Upper lobe of right lung (tissue), 1 donor: Measurements from ENCODE around the gene IFNGR2. TPM values are rescaled to one million over a fixed set of nuclear protein-coding genes. Genes with fewer than 3 reads are reported as not detected.

Experiments used
- ATAC-seq: fragments of 200-7000 bp; cut with Tn5 transposase; one replicate; pipeline ENCODE4 v1.9.1; 2020; ENCODE audit warnings: mild to moderate bottlenecking, moderate library complexity
- DNase-seq: peaks from one replicate; pipeline ENCODE4 v3.0.0-alpha.2; 2020
- H3K27ac ChIP-seq: fragments of 200-600 bp; one replicate; pipeline ENCODE4 v1.8.0; 2022
- H3K27me3 ChIP-seq: fragments of 200-600 bp; one replicate; pipeline ENCODE4 v1.8.0; 2022; ENCODE audit warnings: mild to moderate bottlenecking
- H3K36me3 ChIP-seq: fragments of 200-600 bp; one replicate; pipeline ENCODE4 v1.8.0; 2022
- H3K4me1 ChIP-seq: fragments of 200-600 bp; one replicate; pipeline ENCODE4 v1.8.0; 2022
- H3K4me3 ChIP-seq: fragments of 200-600 bp; one replicate; pipeline ENCODE4 v1.8.0; 2022; ENCODE audit warnings: mild to moderate bottlenecking
- H3K9me3 ChIP-seq: fragments of 200-600 bp; one replicate; pipeline ENCODE4 v1.8.0; 2022
- intact Hi-C: fragments of 100-400 bp; cut with DNase I; formaldehyde crosslinking; loops from one replicate; pipeline ENCODE4 v1.11.0; 2022
- total RNA-seq: library from RNA; stranded (reverse); fragmentation: NEBNext Ultra II Directional; extraction: Animal tissue kit (Norgen Biotek cat#: 25700); gene quantifications from one replicate; pipeline ENCODE4 v1.2.1, GENCODE V29; 2021
- TF ChIP-seq, protein P1 (sequence below): fragments of 200-600 bp; IDR thresholded peaks from one replicate; pipeline ENCODE4 v1.8.0; 2022; ENCODE audit warnings: antibody characterized with exemption
- donor health status: DM: no; HTN: yes; CAD: no; lungs with severe emphysema.

IFNGR2 gene
- total RNA-seq, 1 donor from 2014 or later, result 69.3 TPM

DNA sequence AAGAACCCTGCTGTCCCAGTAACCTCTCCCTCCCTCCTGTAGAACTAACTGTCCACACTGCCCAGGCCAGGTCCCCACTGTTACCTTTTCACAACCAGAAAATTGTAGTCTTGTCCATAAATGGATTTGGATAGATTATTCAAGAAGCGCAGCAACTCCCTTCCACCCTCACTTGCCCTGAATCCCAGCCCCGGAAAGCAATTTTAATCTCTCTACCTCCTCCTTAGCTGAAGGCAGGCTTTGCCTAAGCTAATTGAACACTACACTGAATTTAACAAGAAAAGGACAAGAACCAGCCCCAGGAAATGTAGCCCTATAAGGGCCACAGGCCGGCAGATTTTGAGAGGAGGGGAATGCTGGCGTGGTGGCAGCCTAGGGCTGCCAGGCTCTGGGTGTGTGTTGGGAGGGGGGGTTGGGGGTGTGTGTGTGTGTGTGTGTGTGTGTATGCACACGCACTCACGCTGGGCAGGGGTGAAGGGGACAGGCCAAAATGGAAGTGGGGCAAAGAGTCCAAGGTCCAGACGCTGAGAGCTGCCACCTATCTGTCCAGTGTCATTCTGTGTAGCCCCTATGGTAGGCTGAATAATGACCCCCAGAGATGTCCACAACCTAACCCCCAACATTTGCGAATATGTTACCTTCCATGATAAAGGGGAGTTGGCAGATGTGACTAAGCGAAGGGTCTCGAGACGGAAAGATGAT is 10.8 kb upstream of the IFNGR2 start:
- ATAC-seq (no peak), DNase-seq (no peak)
- H3K36me3 ChIP-seq, result no peaks in the 10 kb centered on the region
- peaks cover 24% of the 10 kb centered on the region for H3K4me1 ChIP-seq
- no peaks in the 10 kb centered on the region for H3K9me3 ChIP-seq
- intact Hi-C loops, result no loop called here
- no peak overlapping the region for H3K4me3 ChIP-seq
- TF ChIP-seq, protein P1, sequence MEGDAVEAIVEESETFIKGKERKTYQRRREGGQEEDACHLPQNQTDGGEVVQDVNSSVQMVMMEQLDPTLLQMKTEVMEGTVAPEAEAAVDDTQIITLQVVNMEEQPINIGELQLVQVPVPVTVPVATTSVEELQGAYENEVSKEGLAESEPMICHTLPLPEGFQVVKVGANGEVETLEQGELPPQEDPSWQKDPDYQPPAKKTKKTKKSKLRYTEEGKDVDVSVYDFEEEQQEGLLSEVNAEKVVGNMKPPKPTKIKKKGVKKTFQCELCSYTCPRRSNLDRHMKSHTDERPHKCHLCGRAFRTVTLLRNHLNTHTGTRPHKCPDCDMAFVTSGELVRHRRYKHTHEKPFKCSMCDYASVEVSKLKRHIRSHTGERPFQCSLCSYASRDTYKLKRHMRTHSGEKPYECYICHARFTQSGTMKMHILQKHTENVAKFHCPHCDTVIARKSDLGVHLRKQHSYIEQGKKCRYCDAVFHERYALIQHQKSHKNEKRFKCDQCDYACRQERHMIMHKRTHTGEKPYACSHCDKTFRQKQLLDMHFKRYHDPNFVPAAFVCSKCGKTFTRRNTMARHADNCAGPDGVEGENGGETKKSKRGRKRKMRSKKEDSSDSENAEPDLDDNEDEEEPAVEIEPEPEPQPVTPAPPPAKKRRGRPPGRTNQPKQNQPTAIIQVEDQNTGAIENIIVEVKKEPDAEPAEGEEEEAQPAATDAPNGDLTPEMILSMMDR, result no peak
- no peaks in the 10 kb centered on the region for H3K27me3 ChIP-seq
- H3K27ac ChIP-seq, result no peak overlapping the region

- TF ChIP-seq, protein P1, result no peak
- H3K4me1 ChIP-seq, result peaks cover 23% of the 10 kb centered on the region
- DNase-seq, result no peak
- intact Hi-C loops, result no loop called here
- ATAC-seq, result no peak
- H3K9me3 ChIP-seq, result no peaks in the 10 kb centered on the region
- H3K27me3 ChIP-seq, result no peaks in the 10 kb centered on the region
- no peak overlapping the region for H3K27ac ChIP-seq
- H3K4me3 ChIP-seq, result no peak overlapping the region
- no peaks in the 10 kb centered on the region for H3K36me3 ChIP-seq
These were observed 9.9 kb upstream of the IFNGR2 start for GRCh38 chr21:33393348-33393747.

DNA sequence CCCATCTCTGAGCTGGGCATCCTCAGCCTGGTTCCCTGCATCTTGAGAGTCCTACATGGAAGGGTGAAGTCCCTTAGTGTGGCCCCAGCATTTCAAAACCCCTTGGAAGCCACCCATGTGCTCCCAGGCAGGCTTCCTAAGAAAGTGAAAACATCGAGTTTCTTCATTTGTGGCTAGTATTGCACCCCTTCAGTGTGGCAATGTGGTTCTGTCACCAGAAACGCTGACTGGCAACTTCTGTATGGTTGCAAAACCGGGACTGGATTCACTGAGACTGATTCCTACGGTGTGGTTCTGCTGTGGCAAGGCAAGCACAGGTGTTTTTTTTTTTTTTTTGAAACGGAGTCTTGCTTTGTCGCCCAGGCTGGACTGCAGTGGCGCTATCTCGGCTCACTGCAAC is 9.0 kb upstream of the IFNGR2 start:
- TF ChIP-seq, protein P1, result no peak
- peaks cover 20% of the 10 kb centered on the region for H3K4me1 ChIP-seq
- no peaks in the 10 kb centered on the region for H3K36me3 ChIP-seq
- H3K9me3 ChIP-seq, result no peaks in the 10 kb centered on the region
- ATAC-seq (peak; percentile 79), DNase-seq (no peak)
- no peak overlapping the region for H3K4me3 ChIP-seq
- intact Hi-C loops, result no loop called here
- H3K27me3 ChIP-seq, result no peaks in the 10 kb centered on the region
- H3K27ac ChIP-seq, result no peak overlapping the region

GRCh38 chr21:33395891-33396331 is 7.3 kb upstream of the IFNGR2 start:
- no peak for ATAC-seq
- Histone ChIP-seq H3K36me3 (no peaks in the 10 kb centered on the region), H3K4me1 (peaks cover 20% of the 10 kb centered on the region), H3K9me3 (no peaks in the 10 kb centered on the region), H3K4me3 (no peak overlapping the region), H3K27ac (no peak overlapping the region), H3K27me3 (no peaks in the 10 kb centered on the region)
- DNase-seq, result no peak
- TF ChIP-seq, protein P1, result no peak
- intact Hi-C loops, result no loop called here

DNA sequence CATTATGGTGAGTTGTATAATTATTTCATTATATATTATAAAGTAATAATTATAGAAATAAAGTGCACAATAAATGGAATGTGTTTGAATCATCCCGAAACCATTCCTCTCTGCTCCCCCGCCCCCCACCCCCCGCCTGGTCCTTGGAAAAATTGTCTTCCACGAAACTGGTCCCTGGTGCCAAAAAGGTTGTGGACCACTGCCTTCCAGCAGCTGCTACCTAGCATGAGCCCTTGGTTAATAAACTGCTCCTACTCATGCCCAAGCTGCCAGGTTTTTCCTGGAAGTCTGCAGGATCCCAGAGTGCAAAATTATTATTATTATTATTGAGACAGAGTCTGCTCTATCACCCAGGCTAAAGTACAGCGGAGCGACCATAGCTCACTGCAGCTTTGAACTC is 6.8 kb upstream of the IFNGR2 start:
- ATAC-seq (no peak), DNase-seq (no peak)
- H3K9me3 ChIP-seq, result no peaks in the 10 kb centered on the region
- H3K27ac ChIP-seq, result no peak overlapping the region
- H3K36me3 ChIP-seq, result no peaks in the 10 kb centered on the region
- intact Hi-C loops, result no loop called here
- H3K27me3 ChIP-seq, result no peaks in the 10 kb centered on the region
- H3K4me1 ChIP-seq, result peaks cover 23% of the 10 kb centered on the region
- no peak overlapping the region for H3K4me3 ChIP-seq
- TF ChIP-seq, protein P1, result no peak

DNA sequence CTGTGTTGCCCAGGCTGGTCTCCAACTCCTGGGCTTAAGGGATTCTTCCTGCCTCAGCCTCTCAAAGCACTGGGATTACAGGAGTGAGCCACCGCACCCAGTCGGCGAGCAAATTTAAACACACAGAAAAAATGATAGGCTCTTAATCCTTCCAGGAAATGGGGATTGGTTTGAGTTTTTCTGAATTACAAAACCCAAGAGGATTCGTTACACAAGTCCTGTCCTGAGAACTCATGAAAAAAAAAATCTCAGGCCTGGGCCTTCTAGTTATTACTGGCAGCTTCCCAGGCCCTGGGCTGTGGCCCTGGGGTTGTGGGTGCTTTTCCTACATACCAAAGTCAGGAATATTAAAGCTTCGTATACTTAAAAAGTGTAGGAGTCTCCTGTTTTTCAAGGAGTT is 6.3 kb upstream of the IFNGR2 start:
- TF ChIP-seq, protein P1, result no peak
- H3K4me1 ChIP-seq, result peaks cover 23% of the 10 kb centered on the region
- no peaks in the 10 kb centered on the region for H3K27me3 ChIP-seq
- intact Hi-C loops, result no loop called here
- H3K9me3 ChIP-seq, result no peaks in the 10 kb centered on the region
- no peak overlapping the region for H3K4me3 ChIP-seq
- ATAC-seq, result peak; percentile 15
- H3K27ac ChIP-seq, result no peak overlapping the region
- no peak for DNase-seq
- no peaks in the 10 kb centered on the region for H3K36me3 ChIP-seq
